Measurements from ENCODE around the gene SERP1. TPM values are rescaled to one million over a fixed set of nuclear protein-coding genes. Genes with fewer than 3 reads are reported as not detected.
"Not testable (repeated sequence)": the region's sequence is repeated elsewhere in the genome, so short reads cannot be mapped to it uniquely, and the experiment has no call there.

SERP1 gene
- total RNA-seq, 1 donor from 2014 or later = 67.3 TPM

- DNase-seq (ENCODE audit: low spot score in 2 of 2) = no peak
- no peak for FAIRE-seq
Measured at GRCh38 chr3:150540297-150540696, 6.0 kb downstream of the SERP1 start.

GRCh38 chr3:150538324-150539208 is 7.7 kb downstream of the SERP1 start:
- FAIRE-seq (no peak), DNase-seq (ENCODE audit: low spot score in 2 of 2) (no peak)

- no peak for DNase-seq (ENCODE audit: low spot score in 2 of 2)
- no peak for FAIRE-seq
Measured at GRCh38 chr3:150535204-150535603, 11.1 kb downstream of the SERP1 start.

GRCh38 chr3:150531775-150532174 is 14.5 kb downstream of the SERP1 start:
- DNase-seq (ENCODE audit: low spot score in 2 of 2) (no peak), FAIRE-seq (no peak)

GRCh38 chr3:150528354-150528797 is 17.9 kb downstream of the SERP1 start:
- FAIRE-seq = peak; percentile 97
- DNase-seq (ENCODE audit: low spot score in 2 of 2) = peak in 1 of 2 donors; percentile 16

- FAIRE-seq (no peak), DNase-seq (ENCODE audit: low spot score in 2 of 2) (no peak)
Measured at GRCh38 chr3:150527464-150528255, 18.6 kb downstream of the SERP1 start.

GRCh38 chr3:150523538-150523937 is 22.8 kb downstream of the SERP1 start:
- FAIRE-seq (no peak), DNase-seq (ENCODE audit: low spot score in 2 of 2) (no peak)

- no peak for DNase-seq (ENCODE audit: low spot score in 2 of 2)
- FAIRE-seq = no peak
Measured at GRCh38 chr3:150521463-150521862, 24.8 kb downstream of the SERP1 start.

- DNase-seq (ENCODE audit: low spot score in 2 of 2) (no peak), FAIRE-seq (no peak)
Measured at GRCh38 chr3:150520408-150520807, 25.9 kb downstream of the SERP1 start.

GRCh38 chr3:150519026-150519425 is 27.3 kb downstream of the SERP1 start:
- DNase-seq (ENCODE audit: low spot score in 2 of 2) (no peak), FAIRE-seq (no peak)

GRCh38 chr3:150515210-150515609 is 31.1 kb downstream of the SERP1 start:
- no peak for DNase-seq (ENCODE audit: low spot score in 2 of 2)
- no peak for FAIRE-seq

GRCh38 chr3:150511122-150511821 is 35.0 kb downstream of the SERP1 start:
- FAIRE-seq (no peak), DNase-seq (ENCODE audit: low spot score in 2 of 2) (no peak)

- DNase-seq (ENCODE audit: low spot score in 2 of 2) (no peak), FAIRE-seq (no peak)
Measured at GRCh38 chr3:150509780-150510179, 36.5 kb downstream of the SERP1 start.

- DNase-seq (ENCODE audit: low spot score in 2 of 2) (no peak), FAIRE-seq (no peak)
Measured at GRCh38 chr3:150508401-150508800, 37.9 kb downstream of the SERP1 start.

GRCh38 chr3:150504483-150504882 is 41.8 kb downstream of the SERP1 start:
- no peak for DNase-seq (ENCODE audit: low spot score in 2 of 2)
- no peak for FAIRE-seq

GRCh38 chr3:150503402-150504099 is 42.7 kb downstream of the SERP1 start:
- DNase-seq (ENCODE audit: low spot score in 2 of 2) (no peak), FAIRE-seq (no peak)

- not testable (repeated sequence) for DNase-seq (ENCODE audit: low spot score in 2 of 2); FAIRE-seq
Measured at GRCh38 chr3:150500960-150501359, 45.3 kb downstream of the SERP1 start.

GRCh38 chr3:150497956-150498355 is 48.3 kb downstream of the SERP1 start:
- FAIRE-seq (no peak), DNase-seq (ENCODE audit: low spot score in 2 of 2) (no peak)

- FAIRE-seq (peak; percentile 95), DNase-seq (ENCODE audit: low spot score in 2 of 2) (peak; percentile 36 to 52)
Measured at GRCh38 chr3:150495563-150496168, 50.6 kb downstream of the SERP1 start.

GRCh38 chr3:150495149-150495548 is 51.1 kb downstream of the SERP1 start:
- DNase-seq (ENCODE audit: low spot score in 2 of 2) (no peak), FAIRE-seq (no peak)

Data from frontal cortex (tissue), 4 donors.